CD4-positive, alpha-beta memory T cell (primary cell): Measurements from ENCODE around the gene PALLD. TPM values are rescaled to one million over a fixed set of nuclear protein-coding genes. Genes with fewer than 3 reads are reported as not detected.

Experiments used
- CTCF ChIA-PET: fragments of 350-600 bp; sonication (Branson Sonifier 250); formaldehyde crosslinking; loops from one replicate; lab custom pipeline; 2021; ENCODE audit warnings: inconsistent platforms; ENCODE audit not compliant: partially characterized antibody; lab: Charles Lee
- POLR2A ChIA-PET: fragments of 350-600 bp; sonication (Branson Sonifier 250); formaldehyde crosslinking; loops from one replicate; lab custom pipeline; 2021; ENCODE audit not compliant: partially characterized antibody; lab: Charles Lee
- DNase-seq, 5 donors: peaks; one replicate each; pipeline versions ENCODE4 v3.0.0 to v3.0.0-alpha.2; 2020 to 2022; ENCODE audit warnings: mixed read lengths in 1 of 5
- H3K27ac ChIP-seq: one replicate; pipeline ENCODE4 v1.7.0; 2013; ENCODE audit warnings: low read depth, low read length
- H3K27me3 ChIP-seq: 2 replicates; pipeline ENCODE4 v1.7.0; 2013; ENCODE audit warnings: mild to moderate bottlenecking, low read length, moderate library complexity; ENCODE audit not compliant: insufficient read depth
- H3K36me3 ChIP-seq: 2 replicates; pipeline ENCODE4 v1.7.0; 2013; ENCODE audit warnings: mild to moderate bottlenecking, low read length, moderate library complexity; ENCODE audit not compliant: insufficient read depth
- H3K4me1 ChIP-seq: 2 replicates; pipeline ENCODE4 v1.7.0; 2013; ENCODE audit warnings: mild to moderate bottlenecking, low read length, moderate library complexity; ENCODE audit not compliant: insufficient read depth
- H3K4me3 ChIP-seq, 2 donors: one replicate each; pipeline ENCODE4 v1.7.0; 2013; ENCODE audit warnings: low read length in 2 of 2, mild to moderate bottlenecking in 1 of 2
- H3K9me3 ChIP-seq, 2 donors: one replicate each; pipeline ENCODE4 v1.7.0; 2013; ENCODE audit warnings: low read length in 2 of 2, control low read depth in 1 of 2; ENCODE audit not compliant: control insufficient read depth in 1 of 2
- H3K27ac Mint-ChIP-seq, 7 donors: one replicate each; pipeline ENCODE4 v1.8.0; 2020 to 2021; ENCODE audit warnings: mixed read lengths in 7 of 7, mild to moderate bottlenecking in 6 of 7, inconsistent platforms in 3 of 7, moderate library complexity in 3 of 7
- H3K27me3 Mint-ChIP-seq, 2 donors: one replicate each; pipeline ENCODE4 v1.8.0; 2020 to 2021; ENCODE audit warnings: mixed read lengths in 2 of 2
- H3K36me3 Mint-ChIP-seq, 2 donors: one replicate each; pipeline ENCODE4 v1.8.0; 2020 to 2021; ENCODE audit warnings: mixed read lengths in 2 of 2, inconsistent platforms in 1 of 2, mild to moderate bottlenecking in 1 of 2
- H3K4me1 Mint-ChIP-seq, 4 donors: one replicate each; pipeline ENCODE4 v1.8.0; 2020 to 2021; ENCODE audit warnings: mixed read lengths in 4 of 4, mild to moderate bottlenecking in 1 of 4
- H3K4me3 Mint-ChIP-seq, 8 donors: one replicate each; pipeline ENCODE4 v1.8.0; 2020 to 2021; ENCODE audit warnings: mixed read lengths in 8 of 8, mild to moderate bottlenecking in 7 of 8, moderate library complexity in 6 of 8, inconsistent platforms in 3 of 8
- H3K9me3 Mint-ChIP-seq, 8 donors: one replicate each; pipeline ENCODE4 v1.8.0; 2020 to 2021; ENCODE audit warnings: mixed read lengths in 8 of 8, mild to moderate bottlenecking in 5 of 8, inconsistent platforms in 3 of 8, moderate library complexity in 1 of 8
- intact Hi-C: fragments of 100-400 bp; cut with micrococcal nuclease; formaldehyde crosslinking; loops from one replicate; pipeline ENCODE4 v1.15.1; 2023
- polyA plus RNA-seq, 2 donors: library from polyadenylated mRNA; unstranded; fragments of 300-500 nt; fragmentation: Illumina TruSeq; gene quantifications; one replicate each; pipeline ENCODE4 v1.2.3, GENCODE V29; 2021
- total RNA-seq, 2 experiments: library from RNA; stranded (reverse); gene quantifications; one replicate each; pipeline ENCODE4 v1.2.3, GENCODE V29; 2021

Gene PALLD
- total and polyA plus RNA-seq, 4 experiments from 2014 or later = 0.55 to 1.4 (median 1.0) TPM; not detected in 1

DNA sequence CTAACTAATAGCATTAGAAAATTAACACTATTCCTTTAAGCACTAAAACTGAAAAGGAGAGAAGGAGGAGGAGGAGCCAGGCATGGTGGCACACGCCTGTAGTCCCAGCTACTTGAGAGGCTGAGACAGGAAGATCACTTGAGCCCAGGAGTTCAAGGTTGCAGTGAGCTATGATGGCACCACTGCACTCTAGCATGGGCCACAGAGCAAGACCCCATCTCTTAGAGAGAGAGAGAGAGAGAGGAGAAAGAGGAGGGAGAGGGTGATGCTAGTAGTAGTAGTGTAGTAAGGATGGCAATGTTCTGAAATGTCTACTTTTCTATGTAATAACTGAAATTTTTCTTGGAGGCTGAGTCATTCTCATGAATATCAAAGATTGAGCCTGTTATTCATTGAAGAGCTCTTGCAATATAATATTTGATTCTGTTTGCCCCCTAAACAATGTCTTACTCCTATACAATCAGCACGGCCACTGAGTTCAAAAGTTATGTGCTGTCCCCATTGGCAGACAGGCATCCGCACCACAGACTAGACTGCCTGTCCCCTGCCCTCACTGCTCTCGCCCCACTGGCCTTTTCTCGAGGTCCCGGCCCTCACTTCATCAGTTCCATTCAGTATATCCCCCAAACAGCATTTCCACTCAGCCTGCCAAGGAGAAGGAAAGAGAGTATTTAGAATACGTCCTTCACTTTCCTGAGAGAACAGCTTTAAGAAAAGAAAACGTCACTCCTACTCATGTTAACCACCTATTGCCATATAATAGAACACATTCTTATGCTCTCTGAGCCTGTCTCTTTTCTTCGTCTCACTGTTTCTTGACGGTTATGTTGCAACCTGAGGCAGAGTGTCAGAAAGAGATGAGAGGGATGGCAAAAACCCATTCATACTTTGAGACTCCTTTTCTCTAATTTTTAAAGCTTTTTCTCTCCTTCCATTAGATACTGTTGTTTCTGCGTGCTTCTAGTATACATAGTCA is 238.1 kb downstream of the PALLD start:
- Histone ChIP-seq H3K9me3 (no peaks in the 10 kb centered on the region), H3K4me3 (no peak overlapping the region), H3K36me3 (no peaks in the 10 kb centered on the region), H3K27me3 (no peaks in the 10 kb centered on the region), H3K27ac (no peak overlapping the region), H3K4me1 (no peaks in the 10 kb centered on the region)
- Mint-ChIP-seq H3K9me3 (no peaks in the 10 kb centered on the region), H3K36me3 (no peaks in the 10 kb centered on the region), H3K4me3 (no peak overlapping the region), H3K27me3 (peaks cover 1 to 13% of the 10 kb centered on the region in 2 donors), H3K4me1 (no peaks in the 10 kb centered on the region), H3K27ac (peak overlapping the region in 1 of 7 donors; percentile 47)
- intact Hi-C loops = no loop called here
- ChIA-PET CTCF (no interaction called here), POLR2A (no interaction called here)
- no peak for DNase-seq

DNA sequence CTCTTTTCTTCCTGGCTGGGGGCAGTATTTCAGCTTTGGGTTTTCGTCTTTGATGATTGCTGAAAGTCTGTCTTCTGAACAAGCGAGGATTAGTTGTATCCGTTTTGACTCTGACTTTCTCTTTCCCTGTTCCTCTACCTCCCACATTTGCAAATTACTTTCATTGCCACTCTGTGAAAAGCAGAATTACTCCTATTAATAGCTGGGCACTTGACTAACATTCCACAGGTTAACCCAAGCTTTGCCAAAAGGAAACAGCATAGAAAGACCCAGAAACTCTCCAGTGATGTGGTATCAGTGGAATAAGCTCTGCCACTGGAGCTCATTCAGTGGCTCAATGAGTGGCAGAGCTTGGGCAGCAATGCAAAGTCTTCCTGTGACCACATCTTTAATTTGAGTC is 238.9 kb downstream of the PALLD start:
- Mint-ChIP-seq H3K9me3 (no peaks in the 10 kb centered on the region), H3K4me3 (no peak overlapping the region), H3K27me3 (peaks cover 0 to 9% of the 10 kb centered on the region in 2 donors), H3K36me3 (no peaks in the 10 kb centered on the region), H3K27ac (no peak overlapping the region), H3K4me1 (no peaks in the 10 kb centered on the region)
- Histone ChIP-seq H3K9me3 (no peaks in the 10 kb centered on the region), H3K27ac (no peak overlapping the region), H3K4me3 (no peak overlapping the region), H3K36me3 (no peaks in the 10 kb centered on the region), H3K4me1 (no peaks in the 10 kb centered on the region), H3K27me3 (no peaks in the 10 kb centered on the region)
- CTCF ChIA-PET = no interaction called here
- intact Hi-C loops = no loop called here
- DNase-seq = no peak
- POLR2A ChIA-PET = no interaction called here

- Mint-ChIP-seq H3K27ac (no peak overlapping the region), H3K4me1 (no peaks in the 10 kb centered on the region), H3K4me3 (no peak overlapping the region), H3K27me3 (peaks cover under 1 to 7% of the 10 kb centered on the region in 2 donors), H3K9me3 (no peaks in the 10 kb centered on the region), H3K36me3 (no peaks in the 10 kb centered on the region)
- no peak overlapping the region for H3K4me3 ChIP-seq
- no peaks in the 10 kb centered on the region for H3K9me3 ChIP-seq
- no peaks in the 10 kb centered on the region for H3K36me3 ChIP-seq
- no peak overlapping the region for H3K27ac ChIP-seq
- ChIA-PET POLR2A (no interaction called here), CTCF (no interaction called here)
- intact Hi-C loops = no loop called here
- H3K27me3 ChIP-seq = no peaks in the 10 kb centered on the region
- DNase-seq = no peak
- H3K4me1 ChIP-seq = no peaks in the 10 kb centered on the region
These were observed 240.3 kb downstream of the PALLD start for GRCh38 chr4:168736860-168737805.

GRCh38 chr4:168737806-168738172 is 240.9 kb downstream of the PALLD start:
- no peaks in the 10 kb centered on the region for H3K36me3 ChIP-seq
- no peaks in the 10 kb centered on the region for H3K9me3 ChIP-seq
- no peak overlapping the region for H3K4me3 ChIP-seq
- Mint-ChIP-seq H3K36me3 (no peaks in the 10 kb centered on the region), H3K4me3 (no peak overlapping the region), H3K9me3 (no peaks in the 10 kb centered on the region), H3K4me1 (no peaks in the 10 kb centered on the region), H3K27ac (no peak overlapping the region), H3K27me3 (peaks cover 2 to 8% of the 10 kb centered on the region in 2 donors)
- ChIA-PET CTCF (no interaction called here), POLR2A (no interaction called here)
- no peak for DNase-seq
- H3K27ac ChIP-seq = no peak overlapping the region
- intact Hi-C loops = no loop called here
- no peaks in the 10 kb centered on the region for H3K27me3 ChIP-seq
- no peaks in the 10 kb centered on the region for H3K4me1 ChIP-seq

DNA sequence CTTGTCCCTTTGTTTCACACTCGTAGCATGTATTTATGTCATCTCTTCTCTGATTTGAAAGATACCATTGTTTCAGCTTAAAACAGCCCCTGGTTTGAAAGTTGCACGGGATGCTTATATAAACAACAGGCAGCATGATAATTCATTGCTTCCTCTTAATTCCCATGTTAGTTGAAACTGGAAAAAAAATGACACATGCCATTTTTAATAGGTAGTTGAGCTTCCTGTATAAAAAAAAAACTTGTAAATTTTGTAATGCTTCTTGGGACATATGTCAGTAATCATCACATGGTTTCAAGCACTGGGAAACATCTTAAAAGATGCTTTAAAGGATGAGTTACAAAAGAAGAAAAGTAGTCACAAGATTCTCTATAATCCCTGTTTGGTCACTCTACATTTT is 243.0 kb downstream of the PALLD start:
- no peak for DNase-seq
- POLR2A ChIA-PET = no interaction called here
- Histone ChIP-seq H3K4me1 (no peaks in the 10 kb centered on the region), H3K36me3 (no peaks in the 10 kb centered on the region), H3K27me3 (no peaks in the 10 kb centered on the region), H3K9me3 (no peaks in the 10 kb centered on the region), H3K27ac (no peak overlapping the region), H3K4me3 (no peak overlapping the region)
- H3K4me1 Mint-ChIP-seq = no peaks in the 10 kb centered on the region
- no peaks in the 10 kb centered on the region for H3K9me3 Mint-ChIP-seq
- H3K36me3 Mint-ChIP-seq = no peaks in the 10 kb centered on the region
- CTCF ChIA-PET = no interaction called here
- intact Hi-C loops = no loop called here
- no peak overlapping the region for H3K27ac Mint-ChIP-seq
- no peak overlapping the region for H3K4me3 Mint-ChIP-seq
- H3K27me3 Mint-ChIP-seq = peaks cover 3 to 16% of the 10 kb centered on the region in 2 donors

DNA sequence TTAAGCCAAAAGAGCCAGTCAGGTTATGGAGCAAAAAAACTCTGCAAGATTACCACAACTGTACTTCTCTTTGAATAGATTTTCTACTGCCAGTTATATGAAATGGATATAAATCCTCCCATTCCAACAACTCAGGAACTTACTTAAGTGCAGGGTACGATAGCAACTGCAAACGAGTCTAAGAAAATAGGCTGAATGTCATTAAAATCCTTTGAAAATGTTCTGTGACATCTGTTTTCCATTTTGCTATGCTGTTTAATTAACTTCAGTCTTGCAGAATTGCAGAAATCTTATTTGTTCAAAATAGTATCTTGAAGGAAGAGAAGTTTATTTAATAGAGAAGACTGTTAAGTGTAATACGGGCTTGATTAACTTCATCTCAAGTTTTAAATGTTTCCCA is 243.8 kb downstream of the PALLD start:
- Histone ChIP-seq H3K36me3 (no peaks in the 10 kb centered on the region), H3K4me3 (no peak overlapping the region), H3K4me1 (no peaks in the 10 kb centered on the region), H3K9me3 (no peaks in the 10 kb centered on the region), H3K27me3 (no peaks in the 10 kb centered on the region), H3K27ac (no peak overlapping the region)
- H3K9me3 Mint-ChIP-seq = no peaks in the 10 kb centered on the region
- H3K27me3 Mint-ChIP-seq = peaks cover 3 to 16% of the 10 kb centered on the region in 2 donors
- ChIA-PET POLR2A (no interaction called here), CTCF (no interaction called here)
- no peak for DNase-seq
- no peak overlapping the region for H3K27ac Mint-ChIP-seq
- no peaks in the 10 kb centered on the region for H3K4me1 Mint-ChIP-seq
- H3K36me3 Mint-ChIP-seq = no peaks in the 10 kb centered on the region
- no peak overlapping the region for H3K4me3 Mint-ChIP-seq
- intact Hi-C loops = no loop called here
